HG03432 (cell line): ENCODE results near the gene ZFP82.

Source experiments
- ATAC-seq: cut with Tn5 transposase; IDR thresholded peaks from one replicate; pipeline ENCODE4 v1.9.1; 2021; ENCODE audit warnings: mild to moderate bottlenecking, moderate library complexity; ENCODE audit not compliant: unreplicated experiment

ZFP82 gene

GRCh38 chr19:36373638-36374156, 44.7 kb downstream of the ZFP82 start:
- no peak for ATAC-seq

GRCh38 chr19:36371886-36372285, 46.6 kb downstream of the ZFP82 start:
- ATAC-seq = no peak

GRCh38 chr19:36363845-36364244, 54.6 kb downstream of the ZFP82 start:
- ATAC-seq = no peak
